Jurkat, Clone E6-1 (cell line): ENCODE results near the gene GAS2L1.

Experiments
- DNase-seq: peaks from one replicate; pipeline ENCODE4 v3.0.0-alpha.2; 2011; ENCODE audit warnings: low read depth, low spot score
- H3K4me3 ChIP-seq: 2 replicates; pipeline ENCODE4 v1.5.1; 2011; ENCODE audit warnings: mild to moderate bottlenecking, low read length, control low read depth, moderate library complexity

GAS2L1 gene

GRCh38 chr22:29306835-29307595, 565 bp downstream of the GAS2L1 start:
- DNase-seq = peak; percentile 44
- H3K4me3 ChIP-seq = peak overlapping the region; percentile 78

DNA sequence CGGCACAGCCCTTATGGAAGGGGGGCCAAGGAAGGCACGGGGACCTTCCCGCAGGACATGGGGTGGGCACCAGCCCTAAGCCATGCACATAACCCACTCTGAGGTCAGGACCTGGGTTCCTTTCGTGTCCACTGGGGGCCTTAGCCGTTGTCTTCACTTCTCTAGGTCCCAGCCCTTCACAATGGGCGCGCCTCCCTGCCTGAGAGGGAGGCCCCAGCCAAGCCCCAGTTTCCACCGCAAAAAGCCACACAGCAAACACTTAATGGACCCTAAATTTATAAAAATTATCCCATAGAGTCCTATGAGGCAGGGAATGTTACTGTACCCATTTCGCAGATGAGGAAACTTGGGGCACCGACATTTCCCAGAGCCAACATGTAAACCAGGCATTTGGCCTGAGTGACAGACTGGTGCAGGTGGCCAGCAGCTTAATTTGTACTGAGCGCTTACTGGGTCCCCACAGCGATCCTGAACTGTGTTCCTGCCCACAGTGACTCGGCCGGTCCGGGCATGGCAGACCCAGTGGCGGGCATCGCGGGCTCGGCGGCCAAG, 1.2 kb downstream of the GAS2L1 start:
- DNase-seq = no peak
- H3K4me3 ChIP-seq = peak overlapping the region; percentile 78

GRCh38 chr22:29308148-29308790, 1.8 kb downstream of the GAS2L1 start:
- H3K4me3 ChIP-seq = peak overlapping the region; percentile 78
- no peak for DNase-seq

- H3K4me3 ChIP-seq = peak overlapping the region; percentile 78
- peak; percentile 90 for DNase-seq
These were observed 2.4 kb downstream of the GAS2L1 start for GRCh38 chr22:29308791-29309262.

GRCh38 chr22:29309332-29310064, 3.0 kb downstream of the GAS2L1 start:
- peak overlapping the region; percentile 78 for H3K4me3 ChIP-seq
- no peak for DNase-seq

DNA sequence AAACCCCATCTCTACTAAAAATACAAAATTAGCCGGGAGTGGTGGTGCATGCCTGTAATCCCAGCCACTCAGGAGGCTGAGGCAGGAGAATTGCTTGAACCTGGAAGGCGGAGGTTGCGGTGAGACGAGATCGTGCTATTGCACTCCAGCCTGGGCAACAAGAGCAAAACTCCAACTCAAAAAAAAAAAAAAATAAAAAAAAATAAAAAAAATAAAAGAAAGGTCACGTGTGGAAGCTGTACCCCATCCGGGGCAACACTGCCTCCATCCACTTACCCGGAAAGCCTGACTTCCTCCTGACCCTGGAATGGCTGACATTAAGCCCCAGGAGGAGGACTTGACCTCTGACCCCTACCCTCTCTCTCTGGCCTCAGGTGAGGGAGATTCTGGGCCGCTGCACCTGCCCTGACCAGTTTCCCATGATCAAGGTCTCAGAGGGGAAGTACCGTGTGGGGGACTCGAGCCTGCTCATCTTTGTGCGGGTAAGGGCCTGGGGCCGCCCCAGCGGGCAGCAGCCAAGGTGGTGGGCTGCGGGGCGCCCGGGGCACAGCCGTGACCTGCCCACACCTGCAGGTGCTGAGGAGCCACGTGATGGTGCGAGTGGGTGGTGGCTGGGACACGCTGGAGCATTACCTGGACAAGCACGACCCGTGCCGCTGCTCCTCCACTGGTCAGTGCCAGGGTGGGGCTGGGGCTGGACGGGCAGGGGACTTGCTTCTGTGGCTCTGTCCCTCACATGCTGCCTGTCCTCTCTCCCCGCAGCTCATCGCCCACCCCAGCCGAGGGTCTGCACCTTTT, 3.8 kb downstream of the GAS2L1 start:
- no peak overlapping the region for H3K4me3 ChIP-seq
- no peak for DNase-seq

DNA sequence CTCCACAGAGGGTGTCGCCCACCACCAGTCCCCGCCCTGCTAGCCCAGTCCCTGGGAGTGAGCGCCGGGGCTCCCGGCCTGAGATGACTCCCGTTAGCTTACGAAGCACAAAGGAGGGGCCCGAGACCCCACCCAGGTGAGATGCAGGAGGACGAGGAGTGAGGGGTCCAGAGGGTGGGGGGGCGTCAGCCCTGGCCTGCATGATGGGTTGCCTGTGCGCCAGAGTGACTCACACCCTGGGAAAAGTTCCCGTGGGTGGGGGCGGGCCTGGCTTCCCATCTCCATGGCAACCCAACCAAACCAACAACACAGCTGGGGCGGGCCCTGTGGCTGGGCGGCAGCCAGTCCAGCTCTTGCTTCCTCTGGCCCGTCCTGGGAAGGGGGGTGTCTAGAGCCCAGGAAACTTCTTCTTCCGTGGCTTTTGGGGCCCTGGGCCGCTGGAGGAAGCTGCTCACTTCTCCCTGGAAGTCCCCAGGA, 4.5 kb downstream of the GAS2L1 start:
- DNase-seq = no peak
- no peak overlapping the region for H3K4me3 ChIP-seq

GRCh38 chr22:29311464-29312217, 5.2 kb downstream of the GAS2L1 start:
- no peak for DNase-seq
- no peak overlapping the region for H3K4me3 ChIP-seq

GRCh38 chr22:29312218-29313125, 6.0 kb downstream of the GAS2L1 start:
- DNase-seq = no peak

GRCh38 chr22:29313126-29313575, 6.7 kb downstream of the GAS2L1 start:
- DNase-seq = no peak
- no peak overlapping the region for H3K4me3 ChIP-seq

More at GRCh38 chr22:29312218-29313125, 6.0 kb downstream of the GAS2L1 start:
- no peak overlapping the region for H3K4me3 ChIP-seq

DNA sequence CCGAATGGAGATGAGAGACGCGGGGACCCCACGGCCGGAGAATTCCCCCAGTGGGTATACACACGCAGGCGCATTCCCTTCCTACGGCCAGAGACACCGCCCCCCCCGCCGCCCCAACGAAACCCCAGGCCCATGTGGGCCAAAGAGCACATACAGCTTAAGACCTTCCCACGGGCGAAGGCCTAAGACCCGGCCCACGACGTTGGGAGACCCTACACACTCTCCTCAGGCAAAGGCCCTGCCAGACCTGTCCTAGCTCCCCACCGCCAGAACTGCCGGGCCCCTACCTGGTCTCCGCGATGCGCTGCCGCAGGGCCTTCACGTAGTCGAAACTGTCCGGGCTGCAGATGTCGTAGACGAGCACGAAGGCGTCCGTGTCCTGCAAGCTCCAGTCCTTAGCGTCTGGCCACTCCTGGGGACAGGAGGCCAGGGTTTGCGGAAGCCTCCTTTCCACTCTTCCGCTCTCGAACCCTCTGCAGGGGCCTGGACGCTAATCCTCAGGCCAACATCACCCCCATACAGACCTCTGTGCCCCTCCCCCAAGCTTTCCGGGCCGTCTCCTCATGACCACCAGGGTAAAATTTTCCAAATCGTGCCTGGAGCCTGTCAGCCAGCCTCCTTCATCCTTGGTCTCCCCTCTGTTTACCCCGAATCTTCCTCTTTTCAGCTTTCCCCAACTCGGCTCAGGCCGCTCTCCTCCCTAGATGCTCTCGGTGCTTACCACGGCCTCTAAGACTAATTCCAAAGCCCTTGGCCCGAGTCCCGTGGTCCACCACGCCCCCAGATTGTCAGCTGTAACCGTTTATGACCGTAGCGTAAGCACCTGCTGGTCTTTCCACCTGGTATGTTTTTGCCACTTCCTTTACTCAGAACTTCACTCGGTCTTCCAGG, 7.4 kb downstream of the GAS2L1 start:
- peak; percentile 32 for DNase-seq
- H3K4me3 ChIP-seq = no peak overlapping the region

GRCh38 chr22:29314537-29315285, 8.3 kb downstream of the GAS2L1 start:
- H3K4me3 ChIP-seq = no peak overlapping the region
- no peak for DNase-seq

GRCh38 chr22:29315286-29316140, 9.1 kb downstream of the GAS2L1 start, which contains the start of gene RASL10A:
TSS of gene RASL10A (minus strand) at chr22:29315697. CDS start at chr22:29315246, 451 bp downstream.
- DNase-seq = no peak
- no peak within 1 kb of the TSS; the same call in 1 of the 2 replicates for H3K4me3 ChIP-seq

DNA sequence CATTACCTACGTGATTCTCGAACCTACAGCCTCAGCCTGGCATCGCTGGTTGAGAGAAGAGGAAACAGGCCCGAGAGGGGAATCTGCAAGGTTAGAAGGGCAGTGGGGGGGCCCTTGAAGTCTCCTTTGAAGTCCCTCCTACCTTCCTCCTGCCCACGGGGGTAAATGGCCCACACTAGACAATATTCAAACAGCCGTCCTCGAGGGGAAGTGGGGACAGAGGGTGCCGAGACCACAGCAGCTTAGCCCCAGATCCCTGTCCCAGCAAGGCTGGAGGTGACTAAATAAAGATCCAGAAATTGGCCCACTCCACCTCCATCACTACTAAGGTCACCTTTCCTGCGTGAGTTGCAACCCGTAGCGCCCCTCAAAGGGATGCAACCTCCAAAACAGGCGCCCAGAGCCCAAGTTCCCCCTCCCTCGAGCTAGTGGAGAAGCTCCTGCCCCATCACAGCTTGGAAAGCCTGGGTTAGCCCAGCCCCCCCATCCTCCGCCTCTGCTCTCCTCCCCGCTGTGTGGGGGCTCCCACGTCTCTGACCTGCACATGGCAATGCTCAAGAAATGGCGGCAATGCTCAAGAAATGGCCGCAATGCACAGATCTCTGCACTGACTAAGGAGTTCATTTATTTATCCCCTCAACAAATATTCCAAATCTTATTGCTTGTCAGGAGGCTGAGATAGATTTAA, 9.8 kb downstream of the GAS2L1 start:
- H3K4me3 ChIP-seq = no peak overlapping the region
- DNase-seq = no peak
